HG03354 (cell line): ENCODE measurements around the gene COPS3.

Experiments used
- ATAC-seq: cut with Tn5 transposase; IDR thresholded peaks from one replicate; pipeline ENCODE4 v1.9.1; 2021; ENCODE audit warnings: mild to moderate bottlenecking; ENCODE audit not compliant: unreplicated experiment, poor library complexity, severe bottlenecking

The COPS3 gene

DNA sequence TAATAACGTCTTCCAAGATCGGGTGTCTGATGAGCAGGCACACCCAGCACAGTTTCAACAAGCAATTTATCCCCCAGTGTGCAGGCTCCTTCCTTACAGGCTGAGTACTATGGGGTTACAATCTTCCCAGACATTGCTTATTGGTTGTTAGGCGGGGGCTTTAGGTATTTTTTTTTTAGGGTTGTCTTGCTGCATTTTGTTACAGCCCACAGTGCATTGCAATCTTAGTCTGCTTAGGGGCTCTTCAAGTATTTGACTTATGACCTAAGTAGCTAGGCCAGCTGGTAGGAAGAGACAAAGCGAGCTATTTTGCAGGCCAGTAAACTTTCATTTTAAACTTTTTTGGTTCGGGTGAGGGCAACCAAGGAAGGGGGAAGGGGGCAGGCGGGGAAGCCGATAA is 80.7 kb downstream of the COPS3 start:
- no peak for ATAC-seq

DNA sequence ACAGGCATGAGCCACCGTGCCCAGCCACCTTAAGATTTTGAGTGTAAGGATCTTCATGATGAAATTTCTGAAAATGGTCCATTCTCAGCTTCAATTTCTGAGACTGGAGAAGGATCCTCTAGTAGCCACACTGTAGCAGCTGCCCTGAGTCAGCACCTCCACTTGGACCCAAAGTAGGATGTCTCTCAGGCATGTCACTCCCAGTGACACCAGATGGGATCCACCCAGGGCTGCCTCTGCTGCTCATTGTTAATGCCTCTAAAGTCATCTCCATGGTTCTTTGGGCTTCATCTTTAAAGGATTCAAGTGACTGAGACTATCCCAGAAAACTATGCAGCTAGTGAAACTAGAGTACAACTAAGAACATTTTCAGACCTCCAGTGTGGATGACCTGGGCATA is 82.8 kb downstream of the COPS3 start:
- no peak for ATAC-seq

- ATAC-seq = no peak
Measured at GRCh38 chr17:17196776-17197175, 84.3 kb downstream of the COPS3 start.
